Erythroblast (primary cell): ENCODE data around the gene SPEM3.

Experiments used
- DNase-seq, 2 experiments: peaks; one replicate each; lab custom pipeline; 2025; lab: John Stamatoyannopoulos, UW
- GATA1 ChIP-seq: IDR thresholded peaks from 2 replicates; pipeline ENCODE4 v1.6.1; 2011; ENCODE audit warnings: low read depth, mild to moderate bottlenecking, control low read depth, low read length, moderate library complexity
- POLR2A ChIP-seq: IDR thresholded peaks from 2 replicates; pipeline ENCODE4 v1.6.1; 2011; ENCODE audit warnings: mild to moderate bottlenecking, low read length

SPEM3 gene

DNA sequence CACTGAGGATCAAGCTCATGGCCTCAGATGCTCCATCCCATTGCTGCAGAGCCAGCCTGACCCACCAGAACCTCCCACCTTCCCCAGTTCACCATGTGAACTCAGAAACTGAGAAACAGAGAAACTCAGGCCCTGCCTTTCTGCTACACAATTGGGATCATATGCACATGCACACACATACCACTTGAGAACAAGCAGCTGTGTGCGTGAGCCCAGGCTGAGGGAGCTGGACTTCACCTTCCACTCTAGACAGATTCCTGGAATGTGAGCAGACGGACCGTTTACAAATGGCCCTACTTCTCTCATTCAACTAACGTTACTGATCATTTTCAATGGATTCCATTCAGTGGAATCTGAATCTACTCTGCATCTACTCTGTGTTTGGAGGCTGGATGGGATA lies 5.0 kb upstream of the SPEM3 start:
- TF ChIP-seq POLR2A (no peak), GATA1 (no peak)
- DNase-seq = no peak

DNA sequence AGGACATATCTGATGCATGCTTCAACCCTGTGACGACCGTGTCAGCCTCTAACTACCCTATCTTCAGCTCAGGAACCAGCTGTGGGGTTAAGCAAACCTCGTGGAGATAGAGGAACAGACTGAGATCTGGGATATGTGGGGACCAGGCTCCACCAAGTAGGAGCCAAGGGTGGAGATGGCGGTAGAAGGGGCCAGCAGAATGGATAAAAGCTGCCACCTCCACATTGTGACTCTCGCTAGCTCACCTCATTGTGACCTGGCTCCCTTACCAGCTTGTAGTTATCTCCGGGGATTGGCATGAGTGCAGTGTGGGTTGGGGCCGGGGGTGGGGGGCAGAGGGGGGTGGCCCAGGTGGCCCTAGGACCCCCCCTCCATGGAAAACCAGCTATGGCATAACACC lies 3.3 kb upstream of the SPEM3 start, which contains the start of gene SPEM2:
SPEM2 (plus strand) TSS at position 301 of the 400 bp plus-strand sequence; CDS start at position 374, 73 bp downstream.
- no peak for TF ChIP-seq GATA1
- no peak for TF ChIP-seq POLR2A

DNA sequence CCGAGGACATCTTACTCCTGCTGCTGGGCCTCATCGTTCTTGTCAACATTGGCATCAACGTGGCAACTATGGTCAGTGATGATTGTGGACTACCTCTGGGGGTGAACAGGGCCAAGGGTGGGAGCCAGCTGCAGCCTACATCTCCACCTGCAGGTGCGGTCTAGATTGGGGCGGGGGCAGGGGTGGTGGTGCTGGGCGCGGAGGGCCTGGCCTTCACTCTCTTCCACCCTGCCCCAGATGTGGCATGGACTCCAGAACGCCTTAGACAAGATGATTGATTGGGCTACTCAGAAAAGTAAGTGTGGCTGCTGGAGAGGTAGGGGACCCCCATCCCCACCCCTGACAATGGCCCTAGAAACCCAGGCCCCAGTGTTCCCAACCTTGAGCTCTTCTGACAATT lies 2.9 kb upstream of the SPEM3 start:
- no peak for TF ChIP-seq POLR2A
- no peak for TF ChIP-seq GATA1
- no peak for DNase-seq

More for the DNA sequence above, 3.3 kb upstream of the SPEM3 start, which contains the start of gene SPEM2:
- no peak for DNase-seq

DNA sequence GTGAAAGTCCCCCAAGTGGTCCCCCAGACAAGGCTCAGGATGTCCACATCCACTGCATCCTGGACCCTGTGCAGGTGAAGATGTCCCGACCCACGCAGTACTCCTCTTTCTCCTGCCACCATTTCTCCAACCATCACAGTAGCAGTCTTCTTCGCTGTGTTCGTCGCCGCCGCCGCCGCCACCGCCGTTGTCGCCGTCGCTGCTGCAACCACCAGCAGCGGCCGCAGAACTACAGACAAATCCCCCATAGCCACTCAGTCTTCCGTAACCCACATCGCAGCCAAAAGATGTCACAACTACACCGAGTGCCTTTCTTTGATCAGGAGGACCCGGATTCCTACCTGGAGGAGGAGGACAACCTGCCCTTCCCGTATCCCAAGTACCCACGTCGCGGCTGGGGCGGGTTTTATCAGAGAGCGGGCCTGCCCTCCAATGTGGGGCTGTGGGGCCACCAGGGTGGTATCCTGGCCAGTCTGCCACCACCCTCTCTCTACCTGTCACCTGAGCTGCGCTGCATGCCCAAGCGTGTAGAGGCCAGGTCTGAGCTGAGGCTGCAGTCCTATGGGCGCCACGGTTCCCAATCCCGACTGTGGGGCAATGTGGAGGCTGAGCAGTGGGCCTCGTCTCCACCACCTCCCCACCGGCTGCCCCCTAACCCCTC lies 2.3 kb upstream of the SPEM3 start:
- TF ChIP-seq GATA1 (no peak), POLR2A (no peak)

DNA sequence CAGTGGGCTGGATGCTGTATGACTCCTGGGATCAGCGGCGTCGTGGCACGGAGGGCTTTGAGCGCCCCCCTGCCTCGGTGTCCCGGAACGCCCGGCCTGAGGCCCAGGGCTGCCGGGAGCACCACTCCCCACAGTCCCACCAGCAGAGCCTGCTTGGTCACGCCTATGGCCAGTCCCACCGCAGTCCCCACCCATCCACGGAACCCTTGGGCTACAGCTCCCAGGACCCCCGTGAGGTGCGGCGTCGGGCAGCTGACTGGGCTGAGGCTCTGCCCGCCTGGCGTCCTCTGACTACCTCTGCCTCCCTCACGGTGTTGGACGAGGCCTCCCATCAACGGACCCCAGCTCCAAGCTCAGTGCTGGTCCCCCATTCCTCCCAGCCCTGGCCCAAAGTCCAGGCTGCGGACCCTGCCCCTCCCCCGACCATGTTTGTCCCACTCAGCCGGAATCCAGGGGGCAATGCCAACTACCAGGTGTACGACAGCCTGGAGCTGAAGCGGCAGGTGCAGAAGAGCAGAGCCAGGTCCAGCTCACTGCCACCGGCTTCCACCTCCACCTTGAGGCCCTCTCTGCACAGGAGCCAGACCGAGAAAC lies 1.7 kb upstream of the SPEM3 start:
- TF ChIP-seq GATA1 = no peak
- TF ChIP-seq POLR2A = no peak
- no peak for DNase-seq

More for the DNA sequence above, 2.3 kb upstream of the SPEM3 start:
- DNase-seq = no peak

DNA sequence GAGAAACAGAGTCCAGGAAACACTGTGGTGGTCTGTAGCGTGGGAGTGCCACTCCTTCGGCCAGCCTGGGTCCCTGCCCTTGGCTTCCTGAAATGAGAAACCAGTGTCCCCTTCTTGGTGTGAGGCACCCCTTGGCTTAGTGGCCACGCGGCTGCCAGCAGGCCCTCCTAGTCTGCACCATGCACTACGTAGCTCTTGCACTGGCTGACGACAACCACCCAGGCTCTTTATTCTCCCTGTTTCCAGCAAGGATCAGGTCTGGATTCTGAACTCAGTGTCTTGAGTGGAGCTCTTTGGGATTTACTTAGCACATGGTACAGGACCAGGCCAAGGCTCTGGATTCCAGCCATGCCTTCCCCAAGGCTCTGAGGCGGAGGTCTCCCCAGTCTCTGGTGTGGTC lies 1.1 kb upstream of the SPEM3 start:
- TF ChIP-seq GATA1 (no peak), POLR2A (no peak)
- DNase-seq = no peak

DNA sequence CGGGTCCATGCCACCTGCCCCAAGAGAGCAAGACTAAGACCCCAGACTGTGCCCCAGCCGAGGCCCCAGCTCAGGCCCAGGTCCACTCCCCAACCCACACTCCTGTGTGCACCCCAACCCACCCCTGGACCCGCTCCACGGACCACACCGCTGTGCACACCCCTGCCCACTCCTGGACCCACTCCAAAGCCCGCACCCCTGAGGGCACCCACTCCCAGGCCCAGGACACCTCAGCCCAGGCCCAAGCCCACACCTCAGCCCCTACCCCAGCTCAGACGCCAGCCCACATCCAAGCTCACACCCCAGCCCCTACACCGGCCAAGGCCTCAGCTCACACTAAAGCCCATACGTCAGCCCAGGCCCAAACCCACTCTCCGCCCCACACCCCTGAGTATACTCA lies 1.1 kb downstream of the SPEM3 start:
- TF ChIP-seq POLR2A (no peak), GATA1 (no peak)
- no peak for DNase-seq

DNA sequence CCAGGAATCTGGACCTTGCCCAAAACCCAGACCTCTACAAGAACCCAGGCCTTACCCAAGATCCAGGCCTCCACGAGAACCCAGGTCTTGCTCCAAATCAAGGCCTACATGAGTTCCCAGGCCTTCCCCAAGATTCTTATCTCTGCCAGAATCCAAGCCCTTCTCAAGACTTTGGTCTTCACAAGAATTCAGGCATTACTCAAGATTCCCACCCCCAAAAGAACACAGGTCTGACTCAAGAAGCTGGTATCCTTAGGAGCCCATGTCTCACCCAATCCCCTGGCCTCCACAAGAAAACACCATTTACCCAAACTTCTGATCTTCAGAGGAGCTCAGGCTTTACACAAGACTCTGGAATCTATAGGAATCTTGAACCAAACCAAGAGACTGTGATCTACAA lies 2.6 kb downstream of the SPEM3 start:
- DNase-seq = no peak

DNA sequence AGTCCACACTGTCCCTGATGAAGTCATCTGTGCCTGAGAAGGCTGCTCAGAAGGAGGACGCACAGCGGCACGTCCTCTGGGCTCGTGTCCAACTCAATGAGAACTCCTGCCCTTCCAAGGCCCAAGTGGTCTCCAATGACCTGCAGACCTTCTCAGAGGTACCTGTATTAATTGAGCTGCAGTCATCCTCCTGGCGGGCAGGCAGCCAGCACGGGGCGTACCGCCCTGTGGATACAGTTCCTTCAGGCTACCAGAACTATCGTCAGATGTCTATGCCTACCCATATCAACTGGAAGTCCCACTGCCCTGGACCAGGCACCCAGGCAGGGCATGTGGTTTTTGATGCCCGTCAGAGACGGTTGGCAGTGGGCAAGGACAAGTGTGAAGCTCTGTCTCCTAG lies 3.6 kb downstream of the SPEM3 start:
- TF ChIP-seq POLR2A (no peak), GATA1 (no peak)

More for the DNA sequence above, 2.6 kb downstream of the SPEM3 start:
- TF ChIP-seq GATA1 (no peak), POLR2A (no peak)

DNA sequence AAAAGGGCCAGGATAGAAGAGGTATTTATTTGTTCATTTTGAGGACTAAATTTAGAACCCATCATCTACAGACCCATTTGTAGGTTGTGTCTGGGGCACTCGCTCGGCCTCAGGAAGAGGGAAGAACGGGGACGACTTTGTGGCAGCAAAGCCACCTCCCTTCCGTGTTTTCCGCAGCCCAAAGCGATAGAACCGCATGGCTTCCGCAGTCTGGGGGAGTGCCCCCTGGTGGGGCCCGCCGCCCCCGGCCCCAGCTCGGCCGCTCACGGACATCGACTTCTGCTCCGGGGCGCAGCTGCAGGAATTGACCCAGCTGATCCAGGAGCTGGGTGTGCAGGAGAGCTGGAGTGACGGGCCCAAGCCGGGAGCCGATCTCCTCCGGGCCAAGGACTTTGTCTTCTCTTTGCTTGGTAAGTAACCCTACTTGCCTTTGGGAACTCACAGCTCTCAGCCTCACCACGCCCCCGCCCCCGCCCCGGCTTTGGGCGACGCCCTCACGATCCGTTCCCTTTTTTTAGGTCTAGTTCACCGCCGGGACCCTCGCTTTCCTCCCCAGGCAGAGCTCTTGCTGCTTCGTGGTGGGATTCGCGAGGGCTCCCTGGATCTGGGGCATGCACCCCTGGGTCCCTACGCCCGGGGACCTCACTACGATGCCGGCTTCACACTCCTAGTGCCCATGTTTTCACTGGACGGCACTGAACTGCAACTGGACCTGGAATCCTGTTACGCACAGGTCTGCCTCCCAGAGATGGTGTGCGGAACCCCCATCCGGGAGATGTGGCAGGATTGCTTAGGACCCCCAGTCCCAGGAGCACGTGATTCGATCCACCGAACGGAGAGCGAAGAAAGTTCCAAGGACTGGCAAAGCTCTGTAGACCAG lies 7.3 kb downstream of the SPEM3 start:
- DNase-seq = peak; percentile 58 to 62
- TF ChIP-seq GATA1 (no peak), POLR2A (peak; percentile 35)

More for the DNA sequence above, 3.6 kb downstream of the SPEM3 start:
- no peak for DNase-seq

DNA sequence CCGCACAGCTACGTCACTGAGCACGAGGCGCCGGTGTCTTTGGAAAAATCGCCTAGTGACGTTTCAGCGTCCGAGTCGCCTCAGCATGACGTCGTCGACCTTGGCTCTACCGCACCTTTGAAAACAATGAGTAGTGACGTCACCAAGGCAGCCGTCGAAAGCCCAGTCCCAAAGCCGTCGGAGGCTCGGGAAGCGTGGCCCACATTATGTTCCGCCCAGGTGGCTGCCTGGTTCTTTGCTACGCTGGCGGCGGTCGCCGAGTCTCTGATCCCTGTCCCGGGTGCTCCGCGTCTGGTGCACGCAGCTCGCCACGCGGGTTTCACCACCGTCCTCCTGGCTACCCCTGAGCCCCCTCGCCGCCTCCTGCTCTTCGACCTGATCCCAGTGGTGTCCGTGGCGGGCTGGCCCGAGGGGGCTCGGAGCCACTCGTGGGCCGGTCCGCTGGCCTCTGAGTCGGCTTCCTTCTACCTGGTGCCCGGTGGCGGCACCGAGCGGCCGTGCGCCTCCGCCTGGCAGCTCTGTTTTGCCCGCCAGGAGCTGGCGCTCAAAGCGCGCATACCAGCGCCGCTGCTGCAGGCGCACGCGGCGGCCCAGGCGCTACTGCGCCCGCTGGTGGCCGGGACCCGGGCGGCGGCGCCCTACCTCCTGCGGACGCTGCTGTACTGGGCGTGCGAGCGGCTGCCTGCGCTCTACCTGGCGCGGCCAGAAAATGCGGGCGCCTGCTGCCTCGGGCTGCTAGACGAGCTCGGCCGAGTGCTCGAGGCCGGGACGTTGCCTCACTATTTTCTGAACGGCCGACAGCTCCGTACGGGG lies 8.1 kb downstream of the SPEM3 start:
- peak; percentile 85 to 90 for DNase-seq
- TF ChIP-seq GATA1 (no peak), POLR2A (no peak)

DNA sequence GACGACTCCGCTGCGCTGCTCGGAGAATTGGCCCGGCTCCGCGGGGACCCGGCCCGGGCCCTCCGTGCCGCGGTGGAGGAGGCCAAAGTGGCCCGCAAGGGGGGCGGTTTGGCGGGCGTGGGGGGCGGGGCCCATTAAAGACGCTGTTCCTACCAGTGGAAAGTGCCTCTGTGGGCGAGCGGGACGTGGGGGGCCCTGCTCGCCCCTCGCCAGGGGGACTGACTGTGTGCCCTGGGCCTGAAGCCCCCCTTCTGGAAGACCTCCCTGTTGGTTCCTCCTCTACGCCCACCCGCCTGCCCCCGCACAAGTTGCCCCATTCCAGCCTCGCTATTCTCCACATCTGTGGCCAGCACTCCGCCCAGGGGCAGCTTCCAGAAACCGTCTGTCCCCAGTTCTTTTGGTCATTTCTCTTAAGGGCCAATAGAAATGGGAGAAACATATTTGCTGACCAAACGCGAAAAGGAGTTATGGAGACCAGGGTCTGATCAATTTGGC lies 8.8 kb downstream of the SPEM3 start:
- DNase-seq = no peak
- TF ChIP-seq POLR2A (no peak), GATA1 (no peak)

DNA sequence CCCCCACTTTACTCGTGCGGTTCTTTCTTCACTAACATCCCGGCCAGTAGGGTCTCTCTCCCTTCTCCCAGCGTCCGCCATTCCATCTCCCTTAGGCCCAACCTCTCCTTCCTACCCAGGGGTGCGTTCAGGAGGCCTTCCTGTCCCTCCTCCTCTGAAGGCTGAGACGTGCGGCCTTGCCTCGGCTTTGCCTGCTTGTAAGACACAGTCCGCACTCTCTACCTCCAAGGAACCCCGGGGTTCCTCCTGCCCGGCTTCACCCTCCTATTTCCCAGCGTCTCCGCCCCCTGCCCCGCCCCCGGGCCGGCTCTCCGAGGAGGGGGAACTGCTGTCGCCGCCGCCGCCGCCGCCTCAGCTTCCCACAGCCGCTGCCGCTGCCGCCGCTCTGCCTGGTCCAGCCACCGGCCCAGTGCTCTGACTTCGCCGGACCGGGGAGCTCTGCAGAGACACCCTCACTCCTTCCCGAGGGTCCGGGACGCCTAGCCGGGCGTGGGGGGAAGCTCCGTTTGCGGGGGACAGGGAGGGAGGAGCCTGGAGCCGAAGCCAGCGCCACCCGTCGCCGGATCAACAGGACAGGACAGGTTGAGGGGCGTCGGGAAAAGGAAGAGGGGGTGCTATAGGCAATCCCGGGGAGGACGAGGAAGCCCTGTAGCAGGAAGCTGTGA lies 9.4 kb downstream of the SPEM3 start:
- DNase-seq = peak; percentile 22 to 28
- TF ChIP-seq GATA1 = no peak
- no peak for TF ChIP-seq POLR2A
